Heart left ventricle (tissue), 16 donors: ENCODE data around the gene FBXL19. TPM values are rescaled to one million over a fixed set of nuclear protein-coding genes. Genes with fewer than 3 reads are reported as not detected.
"Not testable (repeated sequence)": the region's sequence is repeated elsewhere in the genome, so short reads cannot be mapped to it uniquely, and the experiment has no call there.

Source experiments
- ATAC-seq, 4 donors: fragments of 200-7000 bp; cut with Tn5 transposase; one replicate each; pipeline ENCODE4 v1.9.1; 2020 to 2022; ENCODE audit warnings: moderate library complexity in 4 of 4, mild to moderate bottlenecking in 3 of 4, moderate number of reproducible peaks in 1 of 4
- DNase-seq, 5 donors: peaks; one replicate each; pipeline ENCODE4 v3.0.0-alpha.2; 2020
- H3K27ac ChIP-seq, 12 donors: fragments of 200-600 bp; sonication (generic) in 4 of 12; one replicate each; pipeline versions ENCODE4 v1.5.0 to v1.8.0; 2016 to 2022; ENCODE audit warnings: mild to moderate bottlenecking in 2 of 12
- H3K27me3 ChIP-seq, 9 donors: fragments of 200-600 bp; sonication (generic) in 2 of 9; one replicate each; pipeline versions ENCODE4 v1.5.1 to v1.8.0; 2016 to 2022; ENCODE audit warnings: mild to moderate bottlenecking in 3 of 9
- H3K36me3 ChIP-seq, 9 donors: fragments of 200-600 bp; sonication (generic) in 2 of 9; one replicate each; pipeline versions ENCODE4 v1.5.0 to v1.8.0; 2018 to 2022; ENCODE audit warnings: mild to moderate bottlenecking in 2 of 9
- H3K4me1 ChIP-seq, 12 donors: fragments of 200-600 bp; sonication (generic) in 4 of 12; one replicate each; pipeline versions ENCODE4 v1.5.0 to v1.8.0; 2016 to 2022; ENCODE audit warnings: mild to moderate bottlenecking in 3 of 12
- H3K4me3 ChIP-seq, 12 donors: fragments of 200-600 bp; sonication (generic) in 4 of 12; one replicate each; pipeline versions ENCODE4 v1.5.0 to v1.8.0; 2017 to 2022; ENCODE audit warnings: mild to moderate bottlenecking in 9 of 12, moderate library complexity in 4 of 12
- H3K9me3 ChIP-seq, 12 donors: fragments of 200-600 bp; sonication (generic) in 4 of 12; one replicate each; pipeline versions ENCODE4 v1.5.0 to v1.8.0; 2016 to 2022; ENCODE audit warnings: mild to moderate bottlenecking in 1 of 12
- POLR2A ChIP-seq, 2 donors: fragments of 450-650 bp; IDR thresholded peaks; one replicate each; pipeline ENCODE4 v1.6.1; 2017; ENCODE audit warnings: antibody characterized with exemption in 2 of 2, mild to moderate bottlenecking in 2 of 2, moderate library complexity in 2 of 2
- WGBS, 4 donors: extraction: QIAGEN DNeasy Blood & Tissue Kit in 2 of 4; methylation state at CpG; one replicate each; pipeline versions ENCODE4 v1.1.5 to v1.1.7; 2013 to 2018; 5-methylcytosine and 5-hydroxymethylcytosine counted together
- intact Hi-C, 10 donors: fragments of 100-400 bp; cut with DNase I; formaldehyde crosslinking; loops; one replicate each; pipeline versions ENCODE4 v1.11.1 to v1.14.2; 2022
- polyA plus RNA-seq, 2 donors: library from polyadenylated mRNA; stranded (reverse); fragments of 200-250 nt; gene quantifications; one replicate each; pipeline ENCODE4 v1.2.3, GENCODE V29; 2013
- total RNA-seq, 9 donors: library from RNA; depleted of rRNA in 2 of 9; stranded (reverse); fragments of >200 nt in 2 of 9; fragmentation: NEBNext Ultra II Directional in 3 of 9; extraction: Animal tissue kit (Norgen Biotek cat#: 25700) in 3 of 9; gene quantifications; one replicate each; pipeline versions ENCODE4 v1.1.0 to v1.2.4, GENCODE V29; 2016 to 2023
- TF ChIP-seq, protein P1 (sequence below), 12 donors: fragments of 200-600 bp; sonication (generic) in 4 of 12; IDR thresholded peaks; one replicate each; pipeline versions ENCODE4 v1.5.0 to v1.8.0; 2018 to 2022; ENCODE audit warnings: antibody characterized with exemption in 12 of 12, mild to moderate bottlenecking in 5 of 12
- donor health status: ischemic (EF 13 %, LVEDD 7.1; RV severe dilation, severe dysfunction).
- donor health status: healthy with polysubstance abuse.
- donor health status: DM: no; HTN: yes; CAD: no.
- donor health status: DM: no; HTN: no; CAD: no.
- donor health status: ischemic (EF 25% LVEDD 6.9; RV normal size, moderate dysfunction).
- donor health status: ischemic (EF 25% LVEDD 5.7; RV mildly dilated, moderate dysfunction).
- donor health status: healthy.
- donor health status: DM: yes; HTN: yes; CAD: no.
- donor health status: ischemic (EF 35%, LVEDD 5.7; RV mildly dilated, moderate dysfunction).
- donor health status: nonischemic (EF 11% LVEDD 7.7; RV severe dilation, severe dysfunction).
- donor health status: DM: yes; HTN: yes; CAD: no.
- donor health status: PGD.
- donor health status: ischemic (EF 29% LVEDD 5.4; RV normal size, mild dysfunction).
- donor health status: nonischemic (EF 23%, LVEDD 6.1; RV moderate dilation, normal function).

FBXL19 gene
- total and polyA plus RNA-seq, 11 donors: 4.5 to 15.5 (median 7.9) TPM

DNA sequence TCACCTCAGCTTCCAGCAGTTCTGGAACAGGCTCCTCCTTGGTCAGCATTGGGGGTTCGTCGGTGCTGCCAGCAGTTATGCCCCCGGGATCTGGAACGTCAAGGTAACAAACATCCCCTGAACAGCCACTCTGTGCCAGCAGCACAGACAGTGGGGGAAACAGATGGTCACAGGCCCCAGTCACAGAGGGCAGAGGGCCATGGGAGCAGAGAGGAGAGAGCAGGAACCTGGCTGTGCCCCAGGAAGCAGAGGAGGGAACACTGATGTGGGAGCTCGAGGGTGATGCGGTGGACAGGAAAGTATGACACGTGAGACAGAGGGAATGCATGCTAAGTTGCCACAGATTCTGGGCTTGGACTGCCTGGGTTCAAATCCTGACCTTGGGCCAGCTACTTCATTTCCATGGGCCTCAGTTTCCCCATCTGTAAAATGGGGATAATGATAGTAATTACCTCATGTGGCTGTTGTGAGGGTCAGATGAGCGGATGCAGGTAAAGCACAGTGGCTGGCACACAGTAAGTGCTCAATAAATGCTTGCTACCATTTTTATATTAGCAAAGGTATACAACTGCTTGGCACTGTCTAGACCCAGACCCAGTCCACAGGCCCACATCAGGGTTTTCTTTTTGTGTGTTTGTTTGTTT, 34.4 kb upstream of the FBXL19 start:
- Histone ChIP-seq H3K4me3 (no peak overlapping the region), H3K27ac (no peak overlapping the region), H3K9me3 (no peaks in the 10 kb centered on the region), H3K27me3 (no peaks in the 10 kb centered on the region), H3K4me1 (peaks cover 0 to 15% (median 11%) of the 10 kb centered on the region in 12 donors), H3K36me3 (peaks cover 0 to 81% (median 72%) of the 10 kb centered on the region in 9 donors)
- ATAC-seq (no peak), DNase-seq (no peak)
- intact Hi-C loops: no loop called here
- WGBS, 4 donors: 79 to 84% (median 81%) methylated on average over 8 of the region's 8 CpGs
- TF ChIP-seq, protein P1, sequence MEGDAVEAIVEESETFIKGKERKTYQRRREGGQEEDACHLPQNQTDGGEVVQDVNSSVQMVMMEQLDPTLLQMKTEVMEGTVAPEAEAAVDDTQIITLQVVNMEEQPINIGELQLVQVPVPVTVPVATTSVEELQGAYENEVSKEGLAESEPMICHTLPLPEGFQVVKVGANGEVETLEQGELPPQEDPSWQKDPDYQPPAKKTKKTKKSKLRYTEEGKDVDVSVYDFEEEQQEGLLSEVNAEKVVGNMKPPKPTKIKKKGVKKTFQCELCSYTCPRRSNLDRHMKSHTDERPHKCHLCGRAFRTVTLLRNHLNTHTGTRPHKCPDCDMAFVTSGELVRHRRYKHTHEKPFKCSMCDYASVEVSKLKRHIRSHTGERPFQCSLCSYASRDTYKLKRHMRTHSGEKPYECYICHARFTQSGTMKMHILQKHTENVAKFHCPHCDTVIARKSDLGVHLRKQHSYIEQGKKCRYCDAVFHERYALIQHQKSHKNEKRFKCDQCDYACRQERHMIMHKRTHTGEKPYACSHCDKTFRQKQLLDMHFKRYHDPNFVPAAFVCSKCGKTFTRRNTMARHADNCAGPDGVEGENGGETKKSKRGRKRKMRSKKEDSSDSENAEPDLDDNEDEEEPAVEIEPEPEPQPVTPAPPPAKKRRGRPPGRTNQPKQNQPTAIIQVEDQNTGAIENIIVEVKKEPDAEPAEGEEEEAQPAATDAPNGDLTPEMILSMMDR (IDR thresholded peaks at IDR 0.05): no peak
- TF ChIP-seq POLR2A (IDR thresholded peaks at IDR 0.05): no peak

DNA sequence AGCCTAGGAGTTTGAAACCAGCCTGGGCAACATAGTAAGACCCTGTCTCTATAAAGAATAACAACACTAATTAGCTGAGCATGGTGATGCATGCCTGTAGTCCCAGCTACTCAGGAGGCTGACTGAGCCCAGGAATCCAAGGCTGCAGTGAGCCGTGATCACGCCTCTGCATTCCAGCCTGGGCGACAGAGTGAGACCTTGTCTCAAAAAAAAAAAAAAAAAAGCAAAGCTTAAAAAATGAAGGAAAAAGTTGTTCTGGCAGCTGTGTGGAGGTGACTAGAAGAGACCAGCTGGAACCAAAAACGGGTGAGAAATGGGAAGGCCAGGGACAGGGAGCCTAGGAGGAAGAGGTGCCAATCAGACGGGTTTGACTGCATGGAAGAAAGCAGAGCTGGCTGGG, 33.7 kb upstream of the FBXL19 start:
- Histone ChIP-seq H3K9me3 (no peaks in the 10 kb centered on the region), H3K27ac (no peak overlapping the region), H3K4me1 (peaks cover 0 to 20% (median 17%) of the 10 kb centered on the region in 12 donors), H3K36me3 (peaks cover 0 to 79% (median 71%) of the 10 kb centered on the region in 9 donors), H3K27me3 (no peaks in the 10 kb centered on the region), H3K4me3 (no peak overlapping the region)
- TF ChIP-seq POLR2A (IDR thresholded peaks at IDR 0.05): no peak
- TF ChIP-seq, protein P1 (IDR thresholded peaks at IDR 0.05): no peak
- DNase-seq (no peak), ATAC-seq (no peak)
- intact Hi-C loops: loop anchor here in 1 of 10 donors (10.0 kb wide), 1 partner anchor 65 kb away; the partner anchor contains the start of gene SETD1A
- WGBS, 4 donors: 86 to 89% (median 86%) methylated on average over 5 of the region's 5 CpGs

DNA sequence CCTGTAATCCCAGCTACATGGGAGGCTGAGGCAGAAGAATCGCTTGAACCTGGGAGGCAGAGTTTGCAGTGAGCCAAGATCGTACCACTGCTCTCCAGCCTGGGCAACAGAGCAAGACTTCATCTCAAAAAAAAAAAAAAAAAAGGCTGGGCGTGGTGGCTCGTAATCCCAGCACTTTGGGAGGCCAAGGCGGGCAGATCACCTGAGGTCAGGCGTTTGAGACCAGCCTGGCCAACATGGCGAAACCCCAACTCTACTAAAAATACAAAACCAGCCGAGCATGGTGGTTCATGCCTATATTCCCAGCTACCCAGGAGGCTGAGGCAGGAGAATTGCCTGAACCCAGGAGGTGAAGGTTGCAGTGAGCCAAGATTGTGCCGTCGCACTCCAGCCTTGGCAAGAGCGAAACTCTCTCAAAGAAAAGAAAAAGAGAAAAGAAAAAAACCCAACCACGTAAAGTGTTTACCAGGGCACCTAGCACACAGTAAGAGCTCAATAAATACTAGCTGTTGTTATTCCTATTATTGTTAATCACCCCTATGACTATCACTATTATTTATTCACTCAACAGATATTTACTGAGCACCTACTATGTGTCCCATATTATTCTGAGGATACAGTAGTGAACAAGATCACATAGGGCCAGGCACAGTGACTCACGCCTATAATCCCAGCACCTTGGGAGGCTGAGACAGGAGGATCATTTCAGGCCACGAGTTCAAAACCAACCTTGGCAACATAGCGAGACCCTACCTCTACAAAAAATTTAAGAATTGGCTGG, 32.1 kb upstream of the FBXL19 start:
- not testable (repeated sequence) for H3K27me3 ChIP-seq, H3K9me3 ChIP-seq, H3K27ac ChIP-seq, H3K4me3 ChIP-seq, DNase-seq, ATAC-seq
- H3K36me3 ChIP-seq: peaks cover 0 to 64% (median 58%) of the 10 kb centered on the region in 9 donors
- 89 to 94% (median 90%) methylated on average over 15 of the region's 15 CpGs for WGBS, 4 donors
- peaks cover 0 to 35% (median 29%) of the 10 kb centered on the region in 12 donors for H3K4me1 ChIP-seq
- intact Hi-C loops: loop anchor here in 1 of 10 donors (10.0 kb wide), 1 partner anchor 64 kb away; the partner anchor contains the start of gene SETD1A

DNA sequence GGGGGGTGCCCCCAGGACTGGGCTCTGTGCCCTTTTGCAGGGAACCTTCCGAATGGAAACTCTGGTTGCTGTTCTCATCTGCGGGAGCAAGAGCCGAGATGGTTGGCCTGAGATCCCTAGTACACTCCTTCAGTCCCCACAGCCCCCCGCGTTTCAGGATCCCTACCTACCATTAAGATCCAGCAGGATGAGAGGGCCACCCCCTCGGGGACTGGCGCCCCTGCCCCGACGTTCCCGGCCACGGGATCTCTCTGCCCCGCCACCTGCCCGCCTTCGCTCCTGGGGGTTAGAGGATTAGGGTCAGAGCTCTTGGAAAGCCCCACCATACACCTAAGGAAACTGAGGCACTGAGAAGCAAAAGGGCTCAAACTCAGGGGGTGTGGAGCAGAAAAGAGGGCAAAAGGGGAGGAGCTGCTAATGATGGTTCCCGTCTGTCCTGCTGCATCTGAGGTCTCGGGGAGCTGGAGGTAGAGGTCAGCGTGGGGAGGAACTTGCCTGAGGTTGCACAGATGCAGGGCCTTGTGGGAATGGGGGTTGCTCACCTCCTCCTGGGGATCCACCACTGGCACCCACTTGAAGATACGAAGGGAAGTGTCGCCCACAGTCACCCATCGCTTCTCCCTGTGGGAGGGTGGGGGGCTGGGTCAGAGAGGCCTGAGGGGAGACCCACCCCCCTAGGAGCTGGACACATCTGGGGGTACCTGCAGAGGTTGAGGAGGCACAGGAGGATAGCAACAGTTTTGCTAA, 30.5 kb upstream of the FBXL19 start:
- intact Hi-C loops: loop anchor here in 2 of 10 donors (2.0 to 10.0 kb wide), 2 partner anchors 16 to 62 kb away; partner anchors contain the start of gene SETD1A (in 1 of the 2)
- 60 to 76% (median 63%) methylated on average over 16 to 20 of the region's 20 CpGs for WGBS, 4 donors
- H3K4me1 ChIP-seq: peaks cover 0 to 46% (median 33%) of the 10 kb centered on the region in 12 donors
- H3K36me3 ChIP-seq: peaks cover 0 to 48% (median 44%) of the 10 kb centered on the region in 9 donors
- no peaks in the 10 kb centered on the region for H3K9me3 ChIP-seq
- H3K27ac ChIP-seq: peak overlapping the region in 11 of 12 donors; percentile 92 to 99 (median 95)
- H3K4me3 ChIP-seq: peak overlapping the region; percentile 79 to 98 (median 89)
- no peak for ATAC-seq
- TF ChIP-seq, protein P1 (IDR thresholded peaks at IDR 0.05): no peak
- TF ChIP-seq POLR2A (IDR thresholded peaks at IDR 0.05): no peak
- DNase-seq: no peak
- no peaks in the 10 kb centered on the region for H3K27me3 ChIP-seq
